HG03469 (cell line): ENCODE data around the gene NPPC.
"Not testable (repeated sequence)": the region's sequence is repeated elsewhere in the genome, so short reads cannot be mapped to it uniquely, and the experiment has no call there.

Experiments used
- ATAC-seq: cut with Tn5 transposase; IDR thresholded peaks from one replicate; pipeline ENCODE4 v1.9.1; 2021; ENCODE audit warnings: mild to moderate bottlenecking, moderate library complexity, moderate number of reproducible peaks; ENCODE audit not compliant: unreplicated experiment

The NPPC gene

DNA sequence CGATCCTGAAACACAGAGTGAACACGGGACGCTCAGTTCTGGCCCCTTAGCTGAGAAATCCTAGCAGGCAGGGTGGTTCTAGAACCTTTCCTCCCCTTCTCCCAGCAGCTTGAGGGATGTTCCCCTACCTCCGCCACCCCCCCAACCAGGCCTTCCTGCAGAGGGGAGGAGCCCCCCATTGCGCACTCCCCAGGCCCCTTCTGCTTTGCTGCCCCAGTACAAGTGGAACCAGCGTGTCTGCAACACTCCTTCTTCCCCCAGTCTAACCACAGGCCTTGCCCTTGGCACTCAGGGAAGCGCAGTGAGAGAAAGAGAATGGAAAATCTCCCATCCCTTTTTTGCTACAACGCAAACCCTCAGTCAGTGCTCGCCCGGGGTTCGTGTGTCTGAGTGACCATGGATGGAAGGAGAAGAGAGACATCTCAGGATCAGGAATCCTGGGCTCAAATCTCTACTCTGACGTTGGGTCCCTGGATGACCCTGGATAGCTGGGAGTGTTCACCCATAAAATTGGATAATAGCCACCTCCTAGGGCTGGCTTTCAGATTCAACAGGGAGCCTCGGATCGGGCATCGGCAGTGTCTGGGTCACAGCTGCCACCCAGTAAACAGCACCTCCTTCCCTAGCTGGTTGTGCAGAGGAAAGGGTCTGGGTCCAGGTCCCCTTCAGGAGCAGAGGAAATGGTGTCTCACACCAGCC is 3.7 kb downstream of the NPPC start:
- ATAC-seq: no peak

DNA sequence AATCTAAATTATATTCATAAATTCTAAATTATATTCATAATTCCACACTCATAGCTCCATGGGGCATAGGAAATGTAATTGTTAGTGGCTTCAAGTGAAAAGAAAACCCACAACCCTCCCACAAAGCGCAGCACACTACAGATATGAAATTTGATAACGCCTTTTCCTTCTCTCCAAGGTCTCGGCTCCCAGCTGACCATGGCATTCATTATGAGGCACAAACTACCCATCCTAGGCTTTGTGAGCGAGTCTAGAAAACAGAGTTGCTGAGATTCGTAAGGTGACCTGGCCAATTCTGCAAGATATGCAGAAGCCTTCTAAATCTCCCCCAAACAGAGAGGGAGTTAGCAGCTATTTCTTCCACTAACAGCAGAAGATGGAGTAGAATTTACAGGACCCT is 5.4 kb downstream of the NPPC start:
- ATAC-seq: no peak

DNA sequence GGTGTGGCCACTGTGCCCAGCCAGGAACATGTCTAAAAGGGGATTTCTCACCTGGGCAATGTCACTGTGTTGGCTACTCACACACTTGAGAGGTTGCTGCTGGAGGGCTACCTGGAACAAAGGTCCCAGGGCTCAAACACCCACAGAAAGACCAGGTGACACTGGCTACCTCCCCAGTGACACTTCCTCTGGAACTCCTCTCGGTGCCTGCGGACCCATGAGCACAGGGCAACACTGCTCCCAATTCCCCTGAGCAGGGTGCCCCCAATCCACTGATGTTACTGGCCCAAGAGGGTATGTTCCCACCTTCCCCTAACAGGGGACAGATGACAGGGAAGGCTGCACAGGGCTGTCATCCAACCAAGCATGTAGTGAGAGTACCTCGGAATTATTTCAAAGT is 5.8 kb downstream of the NPPC start:
- no peak for ATAC-seq

DNA sequence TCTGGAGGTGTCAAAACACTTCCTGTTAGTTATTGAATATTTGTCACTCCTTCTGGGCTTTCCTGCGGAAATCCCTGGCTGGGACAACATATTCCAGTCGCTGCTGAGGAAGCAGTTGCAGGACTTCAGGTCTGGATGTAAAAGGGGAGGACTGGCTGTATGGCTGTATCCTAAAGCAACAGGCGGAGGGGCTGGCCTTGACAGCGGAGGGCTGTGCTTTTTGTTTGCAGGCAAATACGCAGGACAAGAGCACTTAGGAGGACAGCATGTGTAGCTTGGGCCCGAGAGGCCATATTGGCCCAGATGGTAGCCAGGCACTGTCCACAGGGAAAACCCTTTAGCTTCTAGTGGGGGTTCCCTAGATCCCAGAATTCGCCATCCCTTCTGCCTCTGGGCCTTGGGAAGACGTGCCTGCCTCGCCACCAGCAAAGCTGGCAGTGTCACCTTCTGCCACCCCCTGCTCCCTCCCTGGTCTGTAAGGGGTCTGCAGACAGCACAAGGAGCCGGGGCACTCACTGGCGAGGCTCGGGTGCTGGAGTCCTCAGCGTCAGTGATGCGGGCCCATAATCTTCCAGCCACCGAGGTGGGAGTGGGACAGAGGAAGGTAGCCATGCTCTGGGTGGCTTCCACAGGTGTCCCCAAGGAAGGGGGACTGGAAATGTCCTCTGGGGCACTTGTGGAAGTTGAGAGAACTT is 6.7 kb downstream of the NPPC start:
- ATAC-seq: no peak

DNA sequence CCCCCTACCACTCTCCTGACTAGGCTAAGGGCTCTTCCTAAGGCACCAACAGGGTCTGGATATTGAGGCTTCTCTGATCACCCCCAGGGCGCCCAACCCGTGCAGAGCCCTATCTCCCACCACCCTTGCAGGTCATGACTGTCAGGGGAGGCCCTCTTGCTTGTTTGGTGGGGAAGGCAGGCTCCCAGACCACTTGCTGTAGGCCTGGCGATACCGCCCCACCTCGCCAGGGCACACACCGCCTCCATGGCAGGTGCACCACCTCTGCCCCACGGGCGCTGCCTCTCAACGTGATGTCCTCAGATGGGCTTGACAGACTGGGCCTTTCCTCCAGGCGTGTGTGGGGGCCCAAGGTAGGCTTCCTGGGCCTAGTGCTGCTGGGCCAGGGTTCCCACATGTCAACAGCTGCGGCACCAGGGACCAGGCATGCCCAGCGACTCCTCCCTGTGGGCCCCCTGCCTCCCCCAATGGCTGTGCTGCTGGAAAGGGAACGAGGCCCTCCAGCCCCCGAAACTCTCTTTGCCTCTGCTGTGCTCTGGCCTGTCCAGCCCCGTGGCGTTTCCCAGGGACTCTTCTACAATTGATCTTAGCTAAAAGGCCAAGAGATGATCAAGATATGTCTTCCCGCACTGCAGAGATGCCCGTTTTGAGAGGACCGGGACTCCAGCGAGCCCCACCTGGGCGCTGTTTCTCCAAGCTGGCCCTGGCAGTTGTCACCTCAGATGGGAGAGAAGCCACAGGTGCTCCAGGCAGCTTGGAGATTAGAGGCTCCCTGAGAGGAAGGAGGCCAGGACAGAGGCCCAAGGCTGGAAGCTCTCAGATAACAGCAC is 7.5 kb downstream of the NPPC start:
- no peak for ATAC-seq

DNA sequence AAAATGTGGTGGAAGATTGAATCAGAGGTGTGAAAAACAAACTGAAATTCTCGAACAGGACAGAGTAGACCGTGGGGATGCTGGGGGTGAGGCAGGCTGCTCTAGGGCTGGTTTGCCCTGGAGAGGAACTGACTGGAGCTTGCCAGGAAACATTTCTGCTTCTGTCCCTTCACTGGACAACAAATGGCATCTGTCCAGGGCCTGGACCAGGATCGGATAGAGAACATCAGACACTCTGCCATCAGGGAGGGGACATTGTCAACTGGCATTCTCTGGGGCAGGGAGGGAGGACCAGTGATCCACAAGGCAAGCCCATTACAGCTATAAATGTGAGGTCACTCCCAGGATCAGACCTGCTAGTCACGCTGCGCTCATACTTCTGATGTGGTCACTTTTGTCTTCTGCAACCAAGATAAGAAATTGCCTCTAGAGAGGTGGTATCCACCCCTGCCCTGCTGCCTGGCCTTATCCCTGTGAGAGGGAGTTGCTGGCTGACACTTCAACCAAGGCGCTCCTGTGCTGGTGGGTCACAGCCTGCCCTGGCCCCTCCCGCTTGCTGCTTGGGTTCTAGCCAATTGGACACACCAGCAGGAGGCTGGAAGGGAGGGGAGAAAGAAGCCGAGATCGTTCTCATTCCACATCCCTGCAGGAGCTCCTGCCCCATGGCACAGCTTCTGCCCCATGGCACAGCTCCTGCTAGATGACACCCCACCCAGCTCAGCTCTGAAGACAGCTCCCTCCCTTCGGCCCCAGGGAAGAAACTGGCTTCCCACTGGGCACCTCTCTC is 8.7 kb downstream of the NPPC start:
- ATAC-seq: no peak

DNA sequence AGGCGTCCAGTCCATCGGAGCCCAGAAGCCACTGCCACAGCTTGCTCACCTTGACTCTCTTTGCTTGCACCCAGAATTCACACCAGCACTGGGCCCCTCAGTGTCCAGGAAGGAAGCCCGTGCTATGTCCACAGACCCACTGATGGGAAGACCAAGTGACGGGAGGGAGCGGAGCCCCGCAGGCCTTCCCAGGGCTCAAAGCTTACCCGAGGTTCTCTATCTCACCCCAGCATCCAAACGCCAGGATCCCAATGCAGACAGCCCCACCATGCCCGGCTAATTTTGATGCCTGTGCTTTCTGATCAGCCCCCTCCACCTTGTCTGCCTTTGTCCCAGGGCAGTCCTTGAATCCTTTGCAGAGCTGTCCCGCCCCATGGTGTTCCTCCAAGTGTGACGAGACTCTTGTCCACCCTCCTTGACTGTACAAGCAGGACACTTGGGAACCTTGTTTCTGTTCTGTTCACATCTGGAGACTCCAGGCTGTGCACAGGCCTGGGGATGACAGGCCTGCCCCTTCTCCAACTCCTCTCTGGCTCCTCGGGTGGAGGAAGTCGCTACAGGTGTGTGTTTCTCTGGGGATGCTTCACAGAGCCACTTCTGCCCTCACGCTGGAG is 12.0 kb downstream of the NPPC start:
- ATAC-seq: no peak

DNA sequence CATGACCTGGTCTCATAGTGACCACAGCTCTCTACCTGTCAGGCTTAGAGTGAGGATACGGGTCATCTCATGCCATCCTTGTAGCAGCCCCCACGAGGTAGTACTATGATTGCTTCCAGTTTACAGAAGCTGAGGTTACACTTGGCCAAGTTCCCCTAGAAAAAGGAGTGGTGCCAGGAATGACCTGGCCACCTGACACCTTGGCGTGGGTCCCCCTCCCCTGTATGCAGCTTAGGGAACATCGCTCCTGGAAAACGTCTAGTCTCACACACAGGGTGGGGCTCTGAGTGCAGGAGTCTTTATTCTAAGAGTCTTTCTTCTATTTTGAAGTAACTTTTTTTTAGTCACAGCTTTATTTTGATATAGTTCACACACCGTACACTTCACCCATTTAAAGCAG is 14.8 kb downstream of the NPPC start:
- ATAC-seq: no peak

DNA sequence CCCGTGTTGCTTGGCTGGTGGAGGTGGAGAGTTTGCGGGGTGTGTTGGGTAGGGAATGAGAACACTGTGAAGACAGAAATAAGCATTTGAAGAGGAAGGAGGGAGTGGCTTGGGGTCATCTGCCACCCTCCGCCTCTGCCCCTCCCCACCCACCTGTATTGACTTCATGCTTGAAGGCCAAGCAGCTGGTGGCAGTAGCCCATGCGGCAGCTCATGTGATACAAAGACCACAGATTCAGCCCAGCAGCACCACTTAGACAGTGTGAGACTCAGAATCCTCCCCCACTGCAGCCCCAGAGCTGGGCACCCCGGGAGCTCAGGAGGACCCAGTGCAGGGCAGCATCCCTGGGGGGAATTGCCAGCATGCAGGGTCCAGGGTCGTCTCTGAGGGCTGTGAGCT is 15.4 kb downstream of the NPPC start:
- no peak for ATAC-seq

DNA sequence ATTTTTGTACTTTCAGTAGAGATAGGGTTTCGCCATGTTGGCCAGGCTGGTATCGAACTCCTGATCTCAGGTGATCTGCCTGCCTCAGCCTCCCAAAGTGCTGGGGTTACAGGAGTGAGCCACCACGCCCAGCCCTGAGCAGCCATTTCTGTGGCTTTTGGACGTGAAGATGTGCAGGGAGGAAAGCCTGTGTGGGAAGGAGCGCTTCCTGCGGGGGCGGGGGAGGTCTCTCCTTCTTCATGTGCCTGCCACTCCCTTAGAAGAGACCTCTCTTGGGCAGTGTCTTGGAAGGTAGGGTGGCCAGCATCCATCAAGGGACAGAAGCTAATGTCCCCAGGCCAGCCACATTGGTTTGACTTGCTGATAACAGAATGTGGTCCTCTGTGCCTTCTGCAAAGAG is 16.0 kb downstream of the NPPC start:
- ATAC-seq: not testable (repeated sequence)

DNA sequence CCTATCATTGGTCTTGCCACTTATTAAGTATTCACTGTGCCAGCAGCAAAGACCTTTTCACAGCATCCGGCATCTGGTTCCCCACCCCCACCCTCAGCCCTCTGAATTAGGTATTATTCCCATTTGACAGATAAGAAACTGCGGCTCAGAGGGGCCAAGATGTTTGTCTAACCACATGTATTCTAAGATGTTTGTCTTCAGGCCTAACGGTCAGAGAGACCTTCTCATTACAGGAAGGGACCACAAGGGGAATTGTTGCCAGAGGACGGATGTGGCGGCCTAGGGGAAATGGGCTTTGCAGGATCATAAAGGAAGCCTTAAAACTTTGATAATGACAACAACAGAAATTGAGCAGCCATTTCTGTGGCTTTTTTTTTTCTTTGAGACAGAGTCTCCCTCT is 16.6 kb downstream of the NPPC start:
- no peak for ATAC-seq

DNA sequence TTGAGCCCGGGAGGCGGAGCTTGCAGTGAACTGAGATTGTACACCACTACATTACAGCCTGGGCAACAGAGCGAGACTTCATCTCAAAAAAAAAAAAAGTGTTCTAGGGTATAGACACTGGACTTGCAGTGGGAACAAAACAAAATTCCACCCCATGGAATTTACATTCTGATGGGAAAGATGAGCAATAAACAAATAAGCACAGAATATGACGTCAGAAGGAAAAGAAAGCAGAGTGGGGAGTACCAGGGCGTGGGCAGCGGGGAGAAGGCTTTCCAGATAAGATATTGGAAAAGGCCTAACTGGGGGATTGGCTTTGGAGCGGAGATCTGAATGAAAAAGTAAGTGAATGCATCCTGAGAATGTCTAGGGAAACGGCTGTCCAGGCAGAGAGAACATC is 17.6 kb downstream of the NPPC start:
- no peak for ATAC-seq

DNA sequence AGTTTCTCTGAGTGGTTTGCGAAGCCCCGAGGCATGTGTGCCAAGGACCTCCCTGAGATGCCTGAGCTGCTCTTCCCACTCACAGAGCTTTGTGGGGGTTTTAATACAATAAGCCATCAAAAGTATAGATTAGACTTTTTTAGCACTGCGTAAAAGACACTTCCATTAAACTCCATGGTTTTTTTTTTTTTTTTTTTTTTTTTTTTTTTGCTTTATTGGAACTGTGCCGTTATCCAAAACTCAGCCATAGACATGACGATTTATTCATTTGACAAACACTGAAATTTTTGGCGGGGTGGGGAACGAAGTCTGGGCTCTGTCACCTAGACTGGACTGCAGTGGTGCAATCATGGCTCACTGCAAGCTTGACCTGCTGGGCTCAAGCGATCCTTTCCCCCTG is 18.4 kb downstream of the NPPC start:
- ATAC-seq: no peak

DNA sequence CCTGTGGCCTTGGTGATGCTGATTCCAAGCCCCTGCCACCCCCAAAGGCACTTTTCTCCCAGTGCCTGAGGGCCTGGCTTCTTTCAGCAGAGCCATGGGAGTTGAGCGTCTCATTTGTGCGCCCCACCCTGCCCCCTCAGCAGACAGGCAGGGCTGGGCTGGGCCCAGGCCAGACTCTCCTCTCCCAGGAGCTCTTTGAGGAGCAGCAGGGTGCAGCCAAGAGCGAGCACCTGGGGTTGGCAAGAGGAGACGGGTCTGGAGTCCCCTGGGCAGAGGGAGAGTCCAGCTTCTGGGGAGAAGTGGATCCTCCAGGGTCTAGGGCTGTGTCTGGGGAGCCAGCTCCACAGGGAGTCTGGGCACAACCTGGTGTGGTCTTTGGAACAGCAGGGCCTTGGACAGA is 21.2 kb downstream of the NPPC start:
- no peak for ATAC-seq

DNA sequence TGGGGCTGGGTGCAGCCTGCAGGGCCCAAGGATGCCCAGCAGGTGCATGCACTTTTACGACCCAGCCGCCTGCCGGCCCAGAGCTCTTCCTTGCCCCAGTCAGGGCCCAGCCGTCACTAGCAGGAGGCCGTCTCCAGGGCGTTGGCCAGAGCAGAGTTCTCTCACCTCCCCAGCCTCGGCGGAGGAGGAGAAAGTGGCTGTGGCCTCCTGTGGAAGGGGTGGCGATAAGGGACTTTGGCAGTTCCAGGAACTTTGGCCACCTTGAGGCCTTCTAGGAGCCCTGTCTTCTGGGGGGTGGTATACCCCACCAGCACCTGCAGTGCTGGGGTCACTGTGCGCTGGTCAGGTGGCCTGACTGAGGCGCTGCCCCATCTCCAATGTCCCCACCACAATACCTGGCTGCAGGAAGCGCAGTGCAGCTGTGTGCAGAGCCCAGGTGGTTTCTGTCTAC is 22.0 kb downstream of the NPPC start:
- no peak for ATAC-seq

DNA sequence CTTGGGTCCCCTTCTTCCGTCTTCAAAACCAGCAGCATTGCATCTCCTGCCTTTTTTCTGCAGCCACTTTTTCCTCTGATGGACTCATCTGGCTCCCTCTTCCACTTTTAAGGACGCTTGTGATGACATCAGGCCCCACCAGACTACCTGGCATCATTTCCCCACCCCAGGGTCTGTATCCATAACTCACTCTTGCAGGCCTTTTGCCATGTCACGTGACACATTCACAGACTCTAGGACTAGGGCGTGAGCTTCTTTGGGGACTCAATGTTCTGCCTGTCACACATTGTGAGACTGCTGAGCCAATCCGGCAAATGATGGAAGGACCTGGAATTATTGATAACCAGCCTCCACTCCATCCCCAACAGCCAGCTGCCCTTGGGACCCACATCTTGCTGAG is 23.6 kb downstream of the NPPC start:
- no peak for ATAC-seq

DNA sequence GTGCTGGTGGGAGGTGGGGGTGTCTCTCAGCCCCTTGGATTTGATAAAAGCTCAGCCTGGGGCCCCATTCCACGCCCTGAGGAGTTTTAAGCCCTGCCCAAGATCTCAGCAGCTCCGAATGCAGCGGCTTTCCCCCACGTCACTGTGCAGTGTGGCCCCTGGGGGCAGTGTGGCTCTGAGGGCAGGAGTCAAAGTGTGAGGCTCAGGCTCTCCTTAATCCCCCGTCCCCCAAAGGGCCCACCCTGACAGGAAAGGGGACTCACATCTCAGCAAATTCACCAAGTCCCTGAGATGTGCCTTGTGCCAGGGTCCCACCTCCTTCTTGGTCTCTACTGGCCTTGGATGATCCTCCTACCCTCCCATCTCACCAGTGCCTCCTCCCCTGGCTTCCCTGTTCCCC is 25.2 kb downstream of the NPPC start:
- no peak for ATAC-seq

DNA sequence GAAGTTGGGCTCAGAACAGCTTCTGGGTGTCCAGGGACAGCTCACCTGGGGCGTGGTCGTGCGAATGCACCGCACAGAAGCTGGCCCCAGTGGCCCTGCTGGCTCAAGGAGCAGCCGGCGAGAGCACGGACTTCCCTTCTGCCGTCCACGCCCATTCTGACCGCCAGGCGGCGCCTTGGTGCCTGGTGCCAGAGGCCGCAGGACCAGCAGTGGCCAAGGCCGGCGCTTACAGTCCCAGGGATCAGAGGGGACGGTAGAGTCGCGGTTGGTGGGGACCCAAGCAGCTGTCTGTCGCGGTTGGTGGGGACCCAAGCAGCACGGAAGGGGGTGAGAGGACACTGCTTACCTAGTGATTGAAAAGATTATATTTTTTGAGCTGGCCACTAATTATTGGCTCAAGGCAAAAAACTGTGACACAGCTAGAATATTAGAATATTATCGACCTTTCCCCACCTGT is 25.7 kb downstream of the NPPC start:
- ATAC-seq: no peak

DNA sequence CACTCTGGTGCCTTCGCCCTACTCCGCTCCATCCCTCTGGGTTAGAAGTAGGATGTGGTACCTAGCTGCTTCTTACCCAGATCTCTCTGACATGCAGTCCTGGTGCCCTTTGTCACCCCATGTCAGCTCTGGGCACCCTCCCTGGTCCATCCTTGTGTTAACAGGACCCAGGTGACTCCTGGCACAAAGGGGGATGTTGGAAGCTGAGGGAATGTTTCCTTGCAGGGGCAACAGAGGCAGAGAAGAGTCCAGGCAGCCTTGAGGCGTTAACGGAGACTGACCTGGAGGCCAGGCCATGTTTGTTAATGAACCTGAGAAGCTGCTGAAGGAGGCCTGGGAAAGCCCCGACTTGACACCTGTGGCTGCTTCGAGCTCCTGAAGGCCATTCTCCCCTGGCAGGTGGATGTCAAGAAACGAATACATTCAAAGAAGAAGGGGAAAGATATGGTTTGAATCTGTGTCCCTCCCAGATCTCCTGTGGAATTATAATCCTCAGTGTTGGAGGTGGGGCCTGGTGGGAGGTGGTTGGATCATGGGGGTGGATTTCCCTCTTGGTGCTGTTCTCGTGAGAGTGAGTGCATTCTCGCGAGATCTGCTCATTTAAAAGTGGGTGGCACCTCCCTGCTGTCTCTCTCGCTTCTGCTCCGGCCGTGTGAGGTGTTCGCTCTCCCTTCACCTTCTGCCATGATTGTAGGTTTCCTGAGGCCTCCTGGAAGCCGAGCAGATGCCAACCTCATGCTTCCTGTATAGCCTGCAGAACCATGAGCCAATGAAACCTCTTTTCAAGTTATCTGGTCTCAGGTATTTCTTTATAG is 31.4 kb downstream of the NPPC start:
- no peak for ATAC-seq

DNA sequence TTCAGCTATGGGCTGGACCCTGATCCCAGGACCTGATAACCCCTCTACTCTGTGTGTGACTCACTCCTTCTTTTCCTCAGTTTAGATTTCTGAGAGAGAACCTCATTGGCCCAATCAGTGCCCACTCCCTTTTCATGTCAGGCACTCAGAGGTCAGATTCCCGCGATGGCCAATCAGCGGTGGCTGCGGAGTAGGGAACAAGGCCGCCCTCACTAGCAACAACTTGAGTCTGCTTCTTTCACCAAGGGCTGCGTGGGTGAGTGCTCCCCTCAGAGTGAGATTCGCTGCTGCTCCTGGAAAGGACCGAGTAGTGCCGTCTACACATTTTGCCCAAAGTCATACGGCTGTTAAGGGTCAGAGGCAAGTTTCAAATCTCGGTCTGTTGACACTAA is 34.7 kb downstream of the NPPC start:
- no peak for ATAC-seq
